ENCODE measurements around the gene GPBP1. TPM values are rescaled to one million over a fixed set of nuclear protein-coding genes. Genes with fewer than 3 reads are reported as not detected.
A peak's percentile ranks its signal among the peaks of the same experiment; 100 is the strongest.

Gene GPBP1
- total and polyA plus RNA-seq, 12 donors = 38.7 to 131 (median 81.7) TPM

GRCh38 chr5:57219386-57219785, 45.5 kb downstream of the GPBP1 start:
- no peak overlapping the region for H3K27ac ChIP-seq
- no peaks in the 10 kb centered on the region for H3K9me3 ChIP-seq (replicated peaks in 1 of 3)
- intact Hi-C loops (cut with DNase I) = no loop called here
- no peak for DNase-seq
- peaks cover 9 to 41% of the 10 kb centered on the region in 2 donors for H3K4me1 ChIP-seq (replicated peaks in 1 of 2)
- TF ChIP-seq CTCF (IDR thresholded peaks at IDR 0.05) = no peak
- no peaks in the 10 kb centered on the region for H3K27me3 ChIP-seq
- H3K4me3 ChIP-seq = no peak overlapping the region
- 65 to 76% (median 71%) methylated on average over 4 of the region's 4 CpGs for WGBS, 4 donors
- peaks cover 0 to 7% of the 10 kb centered on the region in 2 donors for H3K36me3 ChIP-seq (replicated peaks in 1 of 2)

GRCh38 chr5:57221049-57221568, 47.2 kb downstream of the GPBP1 start:
- H3K27me3 ChIP-seq = no peaks in the 10 kb centered on the region
- intact Hi-C loops (cut with DNase I) = loop anchor here in 1 of 2 donors (10.0 kb wide), 2 partner anchors 266 to 316 kb away; partner anchors contain the start of genes MIER3 and SETD9
- no peak overlapping the region for H3K4me3 ChIP-seq
- no peaks in the 10 kb centered on the region for H3K9me3 ChIP-seq (replicated peaks in 1 of 3)
- TF ChIP-seq CTCF (IDR thresholded peaks at IDR 0.05) (peak; percentile 82 to 98 (median 96)), POLR2A (IDR thresholded peaks at IDR 0.05) (no peak)
- H3K4me1 ChIP-seq (replicated peaks in 1 of 2) = peaks cover 0 to 34% of the 10 kb centered on the region in 2 donors
- WGBS, 4 donors = 57 to 76% (median 72%) methylated on average over 2 of the region's 2 CpGs
- H3K36me3 ChIP-seq (replicated peaks in 1 of 2) = no peaks in the 10 kb centered on the region
- DNase-seq = no peak
- no peak overlapping the region for H3K27ac ChIP-seq

- Histone ChIP-seq H3K4me1 (replicated peaks in 1 of 2) (peaks cover 0 to 25% of the 10 kb centered on the region in 2 donors), H3K9me3 (replicated peaks in 1 of 3) (no peaks in the 10 kb centered on the region), H3K36me3 (replicated peaks in 1 of 2) (no peaks in the 10 kb centered on the region), H3K27me3 (no peaks in the 10 kb centered on the region), H3K27ac (no peak overlapping the region), H3K4me3 (no peak overlapping the region)
- no peak for DNase-seq
- intact Hi-C loops (cut with DNase I) = loop anchor here in 1 of 2 donors (10.0 kb wide), 2 partner anchors 271 to 321 kb away; partner anchors contain the start of genes MIER3 and SETD9
- 63 to 82% (median 79%) methylated on average over 3 of the region's 3 CpGs for WGBS, 4 donors
- no peak for TF ChIP-seq CTCF (IDR thresholded peaks at IDR 0.05)
- TF ChIP-seq POLR2A (IDR thresholded peaks at IDR 0.05) = no peak
These were observed 51.7 kb downstream of the GPBP1 start for GRCh38 chr5:57225553-57225952.

- TF ChIP-seq POLR2A (IDR thresholded peaks at IDR 0.05) = no peak
- no peak for TF ChIP-seq CTCF (IDR thresholded peaks at IDR 0.05)
- Histone ChIP-seq H3K4me1 (replicated peaks in 1 of 2) (peaks cover 7 to 16% of the 10 kb centered on the region in 2 donors), H3K9me3 (replicated peaks in 1 of 3) (no peaks in the 10 kb centered on the region), H3K4me3 (no peak overlapping the region), H3K27ac (no peak overlapping the region), H3K27me3 (no peaks in the 10 kb centered on the region), H3K36me3 (replicated peaks in 1 of 2) (peaks cover 0 to 13% of the 10 kb centered on the region in 2 donors)
- intact Hi-C loops (cut with DNase I) = loop anchor here in 1 of 2 donors (10.0 kb wide), 2 partner anchors 275 to 325 kb away; partner anchors contain the start of genes MIER3 and SETD9
- WGBS, 4 donors = 92 to 98% (median 95%) methylated on average over 4 of the region's 4 CpGs
- no peak for DNase-seq
These were observed 55.5 kb downstream of the GPBP1 start for GRCh38 chr5:57229313-57229712.

All from adrenal gland (tissue), 12 donors.